PC-9 (cell line): ENCODE data around the gene PHRF1. TPM values are rescaled to one million over a fixed set of nuclear protein-coding genes. Genes with fewer than 3 reads are reported as not detected.

Experiments
- BruUV-seq: library from RNA; stranded (reverse); fragments of 400-500 nt; replicated peaks from 2 replicates; lab custom pipeline; 2021; lab: Mats Ljungman, UMichigan
- CTCF ChIA-PET: fragments of 300-600 bp; sonication (Branson Sonifier 250); formaldehyde crosslinking; loops from one replicate; lab custom pipeline; 2022; ENCODE audit warnings: antibody characterized with exemption; lab: Charles Lee
- POLR2A ChIA-PET: fragments of 300-600 bp; sonication (Branson Sonifier 250); formaldehyde crosslinking; loops from one replicate; lab custom pipeline; 2022; ENCODE audit warnings: antibody characterized with exemption; ENCODE audit not compliant: unreplicated experiment; lab: Charles Lee
- DNase-seq, 2 experiments: peaks; one replicate each; pipeline versions ENCODE4 v3.0.0 to v3.0.0-alpha.2; 2015 to 2022; ENCODE audit warnings: mixed read lengths in 1 of 2
- H2AFZ ChIP-seq: fragments of 200-600 bp; sonication (generic); 2 replicates; pipeline ENCODE4 v1.8.1; 2017; ENCODE audit warnings: antibody characterized with exemption
- H3F3A ChIP-seq: fragments of 200-600 bp; sonication (generic); 2 replicates; pipeline ENCODE4 v1.8.1; 2017; ENCODE audit warnings: antibody characterized with exemption, mild to moderate bottlenecking, low read depth; ENCODE audit not compliant: insufficient read depth
- H3K27ac ChIP-seq: fragments of 200-600 bp; sonication (generic); 2 replicates; pipeline ENCODE4 v1.6.1; 2016; ENCODE audit warnings: mixed run types
- H3K27me3 ChIP-seq: fragments of 200-600 bp; sonication (generic); 2 replicates; pipeline ENCODE4 v1.6.1; 2016; ENCODE audit warnings: low read depth, mixed run types; ENCODE audit not compliant: insufficient read depth
- H3K36me3 ChIP-seq: fragments of 200-600 bp; sonication (generic); 2 replicates; pipeline ENCODE4 v1.6.1; 2016; ENCODE audit warnings: low read depth, mixed run types
- H3K4me1 ChIP-seq: fragments of 200-600 bp; sonication (generic); replicated peaks from 2 replicates; pipeline ENCODE4 v1.6.1; 2016; ENCODE audit warnings: mixed run types; ENCODE audit not compliant: insufficient read depth
- H3K4me2 ChIP-seq: fragments of 200-600 bp; sonication (generic); 2 replicates; pipeline ENCODE4 v1.6.1; 2017; ENCODE audit warnings: mixed run types
- H3K4me3 ChIP-seq: fragments of 200-600 bp; sonication (generic); 2 replicates; pipeline ENCODE4 v1.6.1; 2016; ENCODE audit warnings: mixed run types
- H3K79me2 ChIP-seq: fragments of 200-600 bp; sonication (generic); 2 replicates; pipeline ENCODE4 v1.6.1; 2017; ENCODE audit warnings: low read depth, mixed run types
- H3K9me2 ChIP-seq: fragments of 200-600 bp; sonication (generic); 2 replicates; pipeline ENCODE4 v1.8.1; 2017; ENCODE audit warnings: mild to moderate bottlenecking; ENCODE audit not compliant: insufficient read depth
- H3K9me3 ChIP-seq: fragments of 200-600 bp; sonication (generic); 2 replicates; pipeline ENCODE4 v1.8.1; 2016; ENCODE audit warnings: low read depth; ENCODE audit not compliant: insufficient read depth
- H4K20me1 ChIP-seq: fragments of 200-600 bp; sonication (generic); 2 replicates; pipeline ENCODE4 v1.8.1; 2017; ENCODE audit not compliant: insufficient read depth
- CTCF ChIP-seq: fragments of 200-600 bp; sonication (generic); conservative IDR thresholded peaks from 2 replicates; pipeline ENCODE4 v1.6.1; 2017; ENCODE audit warnings: mixed run types, antibody characterized with exemption, mild to moderate bottlenecking, moderate library complexity
- EZH2 ChIP-seq: fragments of 200-600 bp; sonication (generic); IDR thresholded peaks from 2 replicates; pipeline ENCODE4 v1.8.0; 2017; ENCODE audit warnings: antibody characterized with exemption, low read depth
- intact Hi-C: fragments of 100-400 bp; cut with micrococcal nuclease; formaldehyde crosslinking; loops from one replicate; pipeline ENCODE4 v1.10.0; 2022; ENCODE audit not compliant: unreplicated experiment
- total RNA-seq: library from RNA; stranded (reverse); gene quantifications from 2 replicates; pipeline ENCODE4 v1.2.3, GENCODE V29; 2021

The PHRF1 gene
- total RNA-seq, 1 experiment from 2014 or later = 21.7 TPM

- H3K9me2 ChIP-seq = no peaks in the 10 kb centered on the region
- no peaks in the 10 kb centered on the region for H3K4me1 ChIP-seq
- no peak overlapping the region for H3K27ac ChIP-seq
- no peak for TF ChIP-seq EZH2
- no peak for TF ChIP-seq CTCF
- no peak overlapping the region for H3K4me3 ChIP-seq
- ChIA-PET CTCF (no interaction called here), POLR2A (no interaction called here)
- peaks cover 11% of the 10 kb centered on the region; the same call in 1 of the 2 replicates for H3F3A ChIP-seq
- H3K36me3 ChIP-seq = no peaks in the 10 kb centered on the region
- no peaks in the 10 kb centered on the region for H3K27me3 ChIP-seq
- H2AFZ ChIP-seq = no peak overlapping the region
- no TSS peak for BruUV-seq
- peaks cover 10% of the 10 kb centered on the region; the same call in 1 of the 2 replicates for H3K79me2 ChIP-seq
- intact Hi-C loops = no loop called here
- H3K9me3 ChIP-seq = no peaks in the 10 kb centered on the region
- H3K4me2 ChIP-seq = no peak overlapping the region
- H4K20me1 ChIP-seq = no peaks in the 10 kb centered on the region; the same call in 1 of the 2 replicates
- DNase-seq = no peak
These were observed 18.7 kb upstream of the PHRF1 start for GRCh38 chr11:557328-558132.

GRCh38 chr11:558503-558902 lies 17.8 kb upstream of the PHRF1 start:
- intact Hi-C loops = no loop called here
- peaks cover 10% of the 10 kb centered on the region; the same call in 1 of the 2 replicates for H3K79me2 ChIP-seq
- H3K27me3 ChIP-seq = no peaks in the 10 kb centered on the region
- H3K27ac ChIP-seq = no peak overlapping the region
- no peaks in the 10 kb centered on the region; the same call in 1 of the 2 replicates for H4K20me1 ChIP-seq
- no peak overlapping the region for H2AFZ ChIP-seq
- no peak for TF ChIP-seq EZH2
- no peak for TF ChIP-seq CTCF
- no peaks in the 10 kb centered on the region for H3K9me2 ChIP-seq
- H3K4me3 ChIP-seq = no peak overlapping the region
- no peaks in the 10 kb centered on the region for H3K9me3 ChIP-seq
- ChIA-PET CTCF (no interaction called here), POLR2A (no interaction called here)
- BruUV-seq = no TSS peak
- no peak for DNase-seq
- no peaks in the 10 kb centered on the region for H3K4me1 ChIP-seq
- no peaks in the 10 kb centered on the region for H3K36me3 ChIP-seq
- peaks cover 11% of the 10 kb centered on the region; the same call in 1 of the 2 replicates for H3F3A ChIP-seq
- H3K4me2 ChIP-seq = no peak overlapping the region

GRCh38 chr11:559020-559620 lies 17.1 kb upstream of the PHRF1 start:
- TF ChIP-seq EZH2 (no peak), CTCF (no peak)
- no peak overlapping the region for H3K4me3 ChIP-seq
- intact Hi-C loops = no loop called here
- peaks cover 10% of the 10 kb centered on the region; the same call in 1 of the 2 replicates for H3K79me2 ChIP-seq
- H3K27me3 ChIP-seq = no peaks in the 10 kb centered on the region
- no peak overlapping the region for H3K27ac ChIP-seq
- H3K4me2 ChIP-seq = no peak overlapping the region
- H2AFZ ChIP-seq = no peak overlapping the region
- peaks cover 11% of the 10 kb centered on the region; the same call in 1 of the 2 replicates for H3F3A ChIP-seq
- H3K4me1 ChIP-seq = no peaks in the 10 kb centered on the region
- ChIA-PET CTCF (interaction anchor here (0.5 kb wide), 1 partner anchor 1273 kb away, joined by 9 read pairs; no protein-coding TSS in a partner anchor), POLR2A (interaction anchor here (0.6 to 0.7 kb wide), 2 partner anchors 16 to 20 kb away, joined by 3 to 7 read pairs; no protein-coding TSS in a partner anchor)
- no peaks in the 10 kb centered on the region for H3K9me2 ChIP-seq
- no peak for DNase-seq
- no peaks in the 10 kb centered on the region for H3K9me3 ChIP-seq
- H3K36me3 ChIP-seq = no peaks in the 10 kb centered on the region
- BruUV-seq = no TSS peak
- H4K20me1 ChIP-seq = no peaks in the 10 kb centered on the region; the same call in 1 of the 2 replicates
